ENCODE measurements around the gene RGS1.
A peak's percentile ranks its signal among the peaks of the same experiment; 100 is the strongest.

Gene RGS1

DNA sequence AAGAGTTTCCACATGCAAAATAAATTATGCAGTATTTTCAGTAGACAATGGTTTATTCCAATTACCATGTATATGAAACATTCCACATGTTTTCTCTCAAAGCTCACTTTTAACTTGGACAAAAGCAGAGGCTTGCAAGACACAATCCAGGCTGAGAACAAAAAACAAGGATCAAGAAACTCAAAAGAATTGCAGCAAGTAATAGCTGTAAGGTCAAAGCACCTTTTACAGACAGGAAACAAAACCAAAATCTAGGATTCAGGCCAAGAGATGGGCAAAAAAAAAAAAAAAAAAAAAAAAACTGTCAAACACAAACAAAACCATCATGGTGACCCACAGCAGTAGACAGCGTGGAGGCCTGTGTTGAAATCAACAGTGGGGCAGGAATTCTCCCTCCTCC lies 9.3 kb downstream of the RGS1 start:
- no peak for DNase-seq

DNA sequence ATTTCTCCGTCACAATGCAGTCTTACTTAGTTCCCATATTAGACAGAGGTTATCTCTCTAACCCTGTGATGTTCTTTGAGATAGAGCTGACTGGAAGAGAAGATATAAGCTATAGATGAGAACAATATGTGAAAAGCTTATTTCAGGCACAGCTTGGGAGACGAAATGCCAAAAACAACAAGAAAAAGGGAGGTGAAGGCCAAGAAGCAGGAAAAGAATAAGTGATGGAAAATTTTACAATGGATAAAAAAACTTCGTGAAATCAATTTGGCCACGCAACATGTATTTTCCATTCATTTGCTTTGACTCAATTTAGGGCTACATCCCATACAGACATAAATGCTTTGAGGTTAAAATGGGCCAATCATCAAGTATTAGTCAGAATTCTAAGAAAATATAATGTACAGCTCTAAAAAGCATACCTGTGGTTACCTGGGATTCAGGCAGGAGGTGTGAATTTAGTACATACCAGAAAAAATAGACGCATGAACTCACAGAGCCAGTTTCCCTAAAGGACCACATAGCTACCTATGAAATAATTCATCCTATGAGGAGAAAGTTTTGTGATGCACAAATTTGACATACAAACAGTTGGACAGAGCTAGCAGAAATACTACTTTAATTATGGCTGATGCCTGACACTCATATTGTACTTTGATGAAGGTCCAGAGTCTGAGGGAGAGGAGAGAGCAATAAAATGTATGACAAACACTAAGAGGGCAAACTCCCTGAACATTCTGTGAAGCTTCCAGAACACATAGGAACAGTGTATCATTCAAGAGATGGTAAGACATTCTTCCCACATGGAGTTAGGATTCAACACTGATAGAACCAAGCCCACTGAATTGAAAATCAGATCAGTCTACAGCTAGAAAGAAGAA lies 12.1 kb downstream of the RGS1 start:
- no peak for DNase-seq

DNA sequence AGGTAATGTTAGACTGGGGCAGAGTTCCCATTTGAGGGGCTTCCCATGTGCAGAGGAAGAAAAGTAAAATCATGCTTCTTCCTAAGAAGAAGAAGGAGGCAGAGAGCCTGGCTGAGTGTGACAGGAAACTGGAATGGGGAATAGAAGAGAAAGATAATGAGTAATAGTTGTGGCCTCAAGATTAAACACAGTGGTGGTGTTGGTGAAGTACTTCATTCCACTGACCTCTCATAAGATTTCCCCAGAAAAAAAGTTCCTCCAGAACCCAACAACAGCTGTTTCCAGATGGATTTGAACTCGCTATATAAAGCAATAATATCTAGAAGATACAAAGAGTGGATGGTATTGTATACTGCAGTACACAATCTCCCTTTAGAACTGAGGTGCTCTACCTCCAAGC lies 13.0 kb downstream of the RGS1 start:
- no peak for DNase-seq

DNA sequence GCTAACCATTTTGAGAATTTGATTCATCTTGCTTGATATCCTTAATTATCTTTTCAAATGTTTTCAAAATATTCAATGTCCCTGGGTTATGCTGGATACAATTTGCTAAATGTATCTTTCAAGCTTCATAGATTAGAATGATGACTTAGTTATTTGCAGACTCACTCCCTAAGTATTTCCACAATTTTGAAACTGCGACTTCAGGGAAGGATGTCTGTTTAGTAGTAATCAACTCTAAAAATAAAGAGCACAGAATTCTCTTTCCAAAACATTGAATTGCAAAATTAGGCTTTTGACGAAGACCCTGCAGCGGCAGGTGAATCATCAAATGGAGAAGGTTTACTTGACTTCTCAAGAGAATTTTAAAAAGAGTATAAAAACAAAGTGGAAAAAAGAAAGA lies 14.2 kb downstream of the RGS1 start:
- DNase-seq = no peak

DNA sequence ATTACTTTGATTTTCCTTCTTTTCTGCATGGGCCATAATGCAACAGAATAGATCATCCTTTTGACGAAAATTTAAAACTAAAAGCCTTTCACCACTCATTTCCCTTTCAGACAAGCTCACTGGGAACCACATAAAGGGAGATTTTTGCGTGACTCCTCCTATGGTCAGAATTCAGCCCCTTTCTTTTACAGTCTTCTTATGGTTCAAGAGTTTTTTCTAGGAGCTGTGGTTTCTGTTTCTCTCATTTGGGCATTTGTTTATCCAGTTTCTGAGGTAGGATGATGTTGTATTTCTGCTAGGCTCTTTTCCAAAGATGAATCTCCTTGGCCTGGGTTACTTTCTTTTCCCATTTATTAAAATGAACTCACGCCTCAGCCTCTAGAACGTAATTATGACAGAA lies 16.9 kb downstream of the RGS1 start:
- DNase-seq = no peak

DNA sequence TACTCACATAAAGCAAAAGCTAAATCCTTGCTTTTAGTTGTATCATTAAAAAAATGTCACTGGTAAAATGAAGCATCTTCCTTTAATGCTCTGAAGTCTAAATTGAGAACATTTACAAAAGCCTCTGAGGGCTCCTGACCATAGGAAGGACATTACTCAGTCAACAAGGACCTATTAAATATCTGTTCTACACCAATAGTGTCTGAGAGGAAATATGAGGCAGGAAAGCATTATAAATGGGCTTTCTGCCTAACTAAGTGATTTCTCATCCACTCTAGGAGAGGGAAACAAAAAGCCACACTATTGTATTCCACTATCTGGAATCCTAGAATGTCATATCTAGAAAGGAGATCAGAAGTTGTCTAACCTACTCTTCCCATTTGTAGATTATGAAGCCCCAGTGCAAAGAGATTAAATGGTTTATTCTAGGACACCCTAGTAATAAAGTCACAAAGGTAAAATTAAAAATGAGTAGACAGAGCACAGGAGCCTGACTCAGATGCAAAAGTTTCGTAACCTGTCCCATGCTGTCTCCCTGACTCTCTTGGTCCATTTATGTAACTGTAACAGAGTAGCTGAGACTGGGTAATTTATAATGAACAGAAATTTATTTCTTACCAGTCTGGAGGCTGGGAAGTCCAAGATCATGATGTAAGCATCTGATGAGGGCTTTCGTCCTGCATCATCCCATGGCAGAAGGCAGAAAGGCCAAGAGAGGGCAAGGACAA lies 17.6 kb downstream of the RGS1 start:
- DNase-seq = no peak

- DNase-seq = no peak
Measured at GRCh38 chr1:192595299-192595698, 19.7 kb downstream of the RGS1 start.

- DNase-seq = no peak
Measured at GRCh38 chr1:192598589-192598988, 23.0 kb downstream of the RGS1 start.

DNA sequence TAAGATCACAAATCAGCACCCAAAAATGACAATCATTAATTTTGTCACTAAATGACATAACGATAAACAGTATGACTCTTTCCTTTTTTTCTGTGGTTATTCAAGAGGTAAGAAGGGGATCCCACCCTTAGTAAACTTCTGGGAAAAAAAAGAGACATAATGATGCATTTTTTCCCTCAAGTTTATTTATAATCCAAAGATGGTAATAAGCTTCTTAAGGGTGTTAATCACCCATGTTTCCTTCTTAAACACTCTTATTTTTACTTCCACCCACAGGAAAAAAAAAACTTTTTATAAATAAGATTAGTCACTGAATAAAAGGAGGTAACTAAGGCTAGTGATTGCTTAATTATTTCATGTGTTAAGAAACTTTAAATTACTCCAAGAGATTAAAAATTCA lies 24.7 kb downstream of the RGS1 start:
- no peak for DNase-seq

GRCh38 chr1:192601143-192601542 lies 25.6 kb downstream of the RGS1 start:
- no peak for DNase-seq

DNA sequence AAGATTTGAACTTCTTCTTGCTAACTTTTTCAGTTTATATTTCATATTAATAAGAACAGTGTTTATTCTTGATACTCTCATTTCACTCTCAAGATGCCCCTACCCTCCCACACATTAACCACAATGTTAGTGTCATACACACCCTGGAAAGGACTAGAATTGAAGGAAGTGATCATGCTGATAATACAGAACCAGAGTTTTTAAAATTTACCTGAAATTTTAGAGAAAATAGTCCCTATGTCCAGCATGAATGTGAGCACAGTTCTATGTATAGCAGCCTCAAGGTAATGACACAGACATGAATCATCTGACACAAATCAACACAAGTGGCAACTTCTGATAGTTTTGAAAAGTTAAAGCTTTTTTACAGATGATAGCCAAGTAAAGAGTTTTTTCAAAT lies 26.0 kb downstream of the RGS1 start:
- no peak for DNase-seq

DNA sequence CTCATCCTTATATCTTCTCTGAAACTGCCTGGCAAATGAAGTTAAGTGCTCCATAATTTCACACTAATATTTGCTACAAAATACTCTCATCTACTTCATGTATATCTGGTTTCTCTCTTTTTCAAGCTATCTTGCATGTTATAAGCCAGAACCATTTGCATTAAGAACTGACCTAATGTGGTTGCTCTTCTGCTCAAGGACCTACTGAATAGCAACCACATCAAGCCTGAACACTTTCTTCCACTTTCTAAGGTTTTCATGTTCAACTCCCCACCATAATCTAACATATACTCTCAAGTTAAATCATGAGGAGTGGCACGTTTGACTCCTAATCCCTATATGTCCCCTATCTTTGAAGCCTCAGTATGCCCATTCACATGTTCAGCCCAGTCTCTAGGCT lies 27.2 kb downstream of the RGS1 start:
- DNase-seq = no peak

- DNase-seq = no peak
Measured at GRCh38 chr1:192603218-192603787, 27.7 kb downstream of the RGS1 start.

GRCh38 chr1:192604979-192605620 lies 29.5 kb downstream of the RGS1 start:
- no peak for DNase-seq

DNA sequence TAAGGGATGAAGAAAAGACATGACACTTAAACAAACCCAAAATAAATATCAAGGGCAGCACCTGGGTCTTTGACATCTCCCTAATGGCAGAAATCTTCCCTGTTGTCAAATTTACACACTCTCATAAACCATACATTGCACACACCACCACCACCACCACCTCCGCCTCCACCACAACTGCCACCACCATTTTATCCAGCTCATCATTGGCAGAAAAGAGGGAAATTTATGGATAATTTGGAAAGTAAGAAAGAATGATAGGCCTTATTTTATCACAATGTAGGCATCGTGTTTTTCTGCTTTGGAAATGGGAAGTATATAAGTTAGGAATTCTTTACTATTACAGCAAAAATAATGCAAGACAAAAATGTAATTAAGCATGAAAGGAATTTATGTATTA lies 33.1 kb downstream of the RGS1 start:
- no peak for DNase-seq

DNA sequence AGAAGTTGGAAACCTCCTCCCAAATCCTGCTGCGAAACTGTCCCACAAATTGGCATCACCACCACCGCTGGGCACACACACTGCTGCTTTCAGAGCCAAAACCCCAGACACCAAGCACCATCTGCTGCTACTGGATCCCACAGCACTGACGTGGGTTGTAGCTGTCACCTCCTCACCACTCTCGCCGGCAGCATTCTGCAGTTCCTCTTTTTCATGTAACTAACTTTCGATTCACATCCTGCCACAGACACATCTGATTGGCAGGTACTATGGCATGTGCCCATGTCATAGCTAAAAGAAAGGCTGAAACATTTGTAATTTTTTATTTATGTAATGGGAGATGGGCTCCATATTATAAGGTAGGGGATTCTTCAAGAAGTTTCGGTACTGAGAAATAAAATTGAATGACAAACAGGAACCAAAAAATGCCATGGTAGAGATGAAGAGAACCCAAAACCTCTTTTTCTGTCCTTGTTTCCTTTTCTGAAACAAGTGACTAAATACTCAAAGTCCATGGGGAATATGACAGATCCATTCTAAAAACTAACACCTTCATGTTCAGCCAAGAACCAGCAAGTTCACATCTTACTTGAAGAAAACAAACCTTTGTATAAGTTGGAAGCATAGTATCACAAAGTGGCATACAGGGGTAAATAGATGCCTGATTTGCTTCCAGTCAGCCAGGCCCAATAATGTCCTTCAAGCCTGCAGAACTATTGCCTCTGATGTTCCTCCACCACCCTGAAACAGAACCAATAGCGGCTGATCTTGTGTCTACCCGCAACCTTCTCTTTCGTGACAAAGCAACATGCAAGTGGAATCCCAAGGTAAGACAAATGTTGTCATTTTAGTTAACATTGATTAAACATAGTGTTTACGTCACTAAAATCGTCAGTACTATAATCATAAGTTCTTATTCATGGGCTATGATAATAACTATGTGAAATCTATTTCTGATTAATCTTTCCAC lies 33.8 kb downstream of the RGS1 start:
- peak; percentile 52 for DNase-seq

- no peak for DNase-seq
Measured at GRCh38 chr1:192610112-192610889, 34.7 kb downstream of the RGS1 start.

DNA sequence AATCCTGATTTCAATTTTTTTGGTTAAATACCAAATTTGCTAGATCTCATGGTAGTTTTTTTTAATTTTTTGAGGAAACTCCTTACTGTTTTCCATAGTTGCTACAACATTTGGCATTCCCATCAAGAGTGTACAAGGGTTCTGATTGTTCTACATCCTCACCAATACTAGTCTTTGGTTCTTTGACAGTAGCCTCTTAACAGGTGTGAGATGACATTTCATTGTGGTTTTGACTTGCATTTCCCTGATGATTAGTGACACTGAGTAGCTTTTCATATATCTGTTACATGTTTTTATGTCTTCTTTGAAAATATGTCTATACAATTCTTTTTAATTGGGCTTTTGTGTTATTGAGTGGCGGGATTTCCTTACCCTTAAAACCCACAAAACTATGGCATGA lies 39.5 kb downstream of the RGS1 start:
- no peak for DNase-seq

DNA sequence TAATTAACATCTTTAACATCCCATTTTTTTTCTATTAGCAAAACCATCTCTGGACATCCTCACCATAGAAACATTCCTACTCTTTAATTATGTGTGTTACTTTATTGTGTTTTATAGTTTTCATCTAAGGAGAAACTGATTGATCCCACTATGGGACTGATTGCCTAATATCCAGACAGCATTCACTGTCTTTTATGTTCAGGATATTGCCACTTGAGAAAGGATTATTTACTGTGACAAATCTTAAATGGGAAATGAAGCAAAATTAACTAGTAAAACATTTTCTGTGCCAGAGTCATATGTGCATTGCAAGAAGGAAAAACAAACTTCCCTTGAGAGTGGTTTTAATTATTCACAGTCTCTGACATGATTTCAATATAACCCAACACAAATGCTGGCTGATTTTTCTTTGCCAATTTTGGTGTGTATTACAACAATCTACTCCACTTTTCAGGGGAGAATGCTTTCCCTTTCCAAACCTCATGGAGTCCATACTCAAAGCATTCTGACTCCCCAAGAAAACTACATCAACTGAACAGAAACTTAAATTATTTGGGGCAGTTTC lies 44.6 kb downstream of the RGS1 start:
- no peak for DNase-seq

DNA sequence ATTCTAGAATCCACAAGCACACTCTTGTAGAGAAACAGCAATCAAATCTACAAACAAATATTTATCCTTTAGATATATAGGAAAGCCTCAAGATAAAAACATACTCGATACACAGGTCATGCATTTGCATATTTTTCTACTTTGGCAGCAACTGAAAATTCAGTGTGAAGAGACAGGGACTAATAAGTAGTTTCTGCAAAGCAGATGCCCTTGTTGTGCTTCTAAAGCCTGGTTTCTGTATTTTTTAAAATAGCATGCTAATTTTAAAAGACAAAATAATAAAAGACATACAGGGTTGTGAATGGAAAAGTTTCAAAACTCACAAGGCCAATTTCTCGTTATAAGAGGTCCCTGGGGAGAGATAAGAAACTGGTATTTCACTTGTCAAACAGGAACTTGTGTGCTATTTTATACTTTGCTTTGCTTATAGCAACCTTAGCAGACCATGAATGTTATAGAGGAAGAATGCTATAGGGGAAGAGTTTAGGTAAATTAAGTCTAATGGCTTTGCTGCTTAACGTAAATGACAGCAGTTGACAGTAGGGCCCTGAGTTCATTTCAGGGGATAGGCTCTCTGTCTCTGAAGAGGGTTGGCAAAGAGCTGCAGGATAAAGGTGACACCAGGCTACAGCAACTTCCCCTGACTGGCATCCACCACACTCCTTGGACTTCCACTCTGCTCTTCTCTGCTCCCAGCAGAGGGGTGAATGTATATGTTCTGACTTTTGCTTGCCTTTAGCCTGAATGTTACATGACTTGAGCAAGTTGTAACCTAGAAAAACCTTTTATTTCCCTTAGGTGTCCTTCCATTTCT lies 51.0 kb downstream of the RGS1 start:
- DNase-seq = no peak

All from stimulated activated CD4-positive, alpha-beta T cell treated with anti-CD3 and anti-CD28 coated beads, Interleukin-4, amount 100 ng/mL, for 24 hours (primary cell).